Measurements from ENCODE around the gene DGKG.
A peak's percentile ranks its signal among the peaks of the same experiment; 100 is the strongest.

DGKG gene

GRCh38 chr3:186275436-186275835 is 86.6 kb downstream of the DGKG start:
- DNase-seq (ENCODE audit: low spot score): no peak

- DNase-seq (ENCODE audit: low spot score): no peak
Observed at GRCh38 chr3:186273586-186273985, 88.4 kb downstream of the DGKG start.

GRCh38 chr3:186270701-186271100 is 91.3 kb downstream of the DGKG start:
- no peak for DNase-seq (ENCODE audit: low spot score)

GRCh38 chr3:186268616-186269448 is 93.2 kb downstream of the DGKG start:
- no peak for DNase-seq (ENCODE audit: low spot score)

- no peak for DNase-seq (ENCODE audit: low spot score)
Observed at GRCh38 chr3:186267758-186268157, 94.3 kb downstream of the DGKG start.

GRCh38 chr3:186264608-186265400 is 97.2 kb downstream of the DGKG start:
- DNase-seq (ENCODE audit: low spot score): no peak

- DNase-seq (ENCODE audit: low spot score): no peak
Observed at GRCh38 chr3:186261638-186262037, 100.4 kb downstream of the DGKG start.

- DNase-seq (ENCODE audit: low spot score): no peak
Observed at GRCh38 chr3:186260726-186261125, 101.3 kb downstream of the DGKG start.

GRCh38 chr3:186259612-186260383 is 102.2 kb downstream of the DGKG start:
- peak; percentile 70 for DNase-seq (ENCODE audit: low spot score)

- no peak for DNase-seq (ENCODE audit: low spot score)
Observed at GRCh38 chr3:186258968-186259367, 103.1 kb downstream of the DGKG start.

GRCh38 chr3:186257866-186258265 is 104.2 kb downstream of the DGKG start:
- no peak for DNase-seq (ENCODE audit: low spot score)

GRCh38 chr3:186255703-186256331 is 106.2 kb downstream of the DGKG start:
- DNase-seq (ENCODE audit: low spot score): no peak

- no peak for DNase-seq (ENCODE audit: low spot score)
Observed at GRCh38 chr3:186254676-186255650, 107.1 kb downstream of the DGKG start.

- no peak for DNase-seq (ENCODE audit: low spot score)
Observed at GRCh38 chr3:186251948-186252619, 110.0 kb downstream of the DGKG start.

GRCh38 chr3:186248850-186249249 is 113.2 kb downstream of the DGKG start:
- no peak for DNase-seq (ENCODE audit: low spot score)

GRCh38 chr3:186247821-186248814 is 113.9 kb downstream of the DGKG start:
- DNase-seq (ENCODE audit: low spot score): no peak

- no peak for DNase-seq (ENCODE audit: low spot score)
Observed at GRCh38 chr3:186246941-186247340, 115.1 kb downstream of the DGKG start.

GRCh38 chr3:186244016-186244415 is 118.0 kb downstream of the DGKG start:
- no peak for DNase-seq (ENCODE audit: low spot score)
